CD14-positive monocyte (primary cell): ENCODE measurements around the gene LCNL1. TPM values are rescaled to one million over a fixed set of nuclear protein-coding genes. Genes with fewer than 3 reads are reported as not detected.

Source experiments
- DNase-seq, 3 donors: peaks; one replicate each; pipeline ENCODE4 v3.0.0-alpha.2; 2011 to 2022
- H2AFZ ChIP-seq: 2 replicates; pipeline ENCODE4 v1.6.0; 2012; ENCODE audit warnings: mild to moderate bottlenecking, low read depth, low read length, inconsistent platforms; ENCODE audit not compliant: insufficient read depth, poor library complexity, severe bottlenecking
- H3K27ac ChIP-seq, 2 donors: 1 replicate in 1 of 2; 2 replicates in 1 of 2; pipeline ENCODE4 v1.5.1; 2012 to 2013; ENCODE audit warnings: low read length in 2 of 2, control low read depth in 1 of 2, inconsistent platforms in 1 of 2, low read depth in 1 of 2, mild to moderate bottlenecking in 1 of 2
- H3K27me3 ChIP-seq, 2 donors: one replicate each; pipeline versions ENCODE4 v1.6.0 to v1.6.1; 2011 to 2013; ENCODE audit warnings: low read length in 2 of 2; ENCODE audit not compliant: control insufficient read depth in 2 of 2, insufficient read depth in 2 of 2
- H3K36me3 ChIP-seq, 2 donors: replicated peaks in 1 of 2; 1 replicate in 1 of 2; 2 replicates in 1 of 2; pipeline versions ENCODE4 v1.5.1 to v1.6.1; 2012 to 2013; ENCODE audit warnings: low read length in 2 of 2, control low read depth in 1 of 2, inconsistent platforms in 1 of 2, mild to moderate bottlenecking in 1 of 2; ENCODE audit not compliant: insufficient read depth in 2 of 2, control insufficient read depth in 1 of 2
- H3K4me1 ChIP-seq, 2 donors: 1 replicate in 1 of 2; 2 replicates in 1 of 2; pipeline versions ENCODE4 v1.5.1 to v1.6.1; 2012 to 2013; ENCODE audit warnings: low read length in 2 of 2, control low read depth in 1 of 2, inconsistent platforms in 1 of 2, mild to moderate bottlenecking in 1 of 2, moderate library complexity in 1 of 2; ENCODE audit not compliant: insufficient read depth in 2 of 2, control insufficient read depth in 1 of 2
- H3K4me2 ChIP-seq: replicated peaks from 2 replicates; pipeline ENCODE3; 2012; ENCODE audit warnings: low read length, moderate library complexity, mild to moderate bottlenecking; ENCODE audit not compliant: poor library complexity, severe bottlenecking; ENCODE audit errors: extremely low read depth
- H3K4me3 ChIP-seq, 3 experiments: fragments of 200-600 bp in 1 of 3; sonication (generic) in 1 of 3; replicated peaks in 1 of 3; 1 replicate in 2 of 3; 2 replicates in 1 of 3; pipeline ENCODE4 v1.5.1; 2011 to 2013; ENCODE audit warnings: low read length in 3 of 3, mild to moderate bottlenecking in 3 of 3, control low read depth in 2 of 3, low read depth in 2 of 3, inconsistent platforms in 1 of 3, moderate library complexity in 1 of 3
- H3K79me2 ChIP-seq: 2 replicates; pipeline ENCODE4 v1.6.0; 2012; ENCODE audit warnings: mild to moderate bottlenecking, control low read depth, inconsistent platforms, low read length, moderate library complexity; ENCODE audit not compliant: insufficient read depth
- H3K9ac ChIP-seq: 2 replicates; pipeline ENCODE4 v1.6.0; 2017; ENCODE audit warnings: low read length, mild to moderate bottlenecking; ENCODE audit not compliant: insufficient read depth, poor library complexity, severe bottlenecking
- H3K9me3 ChIP-seq, 2 donors: replicated peaks in 1 of 2; 1 replicate in 1 of 2; 2 replicates in 1 of 2; pipeline versions ENCODE4 v1.5.1 to v1.6.1; 2012 to 2013; ENCODE audit warnings: low read length in 2 of 2, control low read depth in 1 of 2; ENCODE audit not compliant: control insufficient read depth in 1 of 2, insufficient read depth in 1 of 2
- H4K20me1 ChIP-seq: 2 replicates; pipeline ENCODE4 v1.6.0; 2012; ENCODE audit warnings: mild to moderate bottlenecking, low read length, control low read depth, moderate library complexity; ENCODE audit not compliant: insufficient read depth
- H3K27ac Mint-ChIP-seq, 7 donors: one replicate each; pipeline ENCODE4 v1.8.0; 2020; ENCODE audit warnings: mild to moderate bottlenecking in 7 of 7, mixed read lengths in 7 of 7, moderate library complexity in 6 of 7, inconsistent platforms in 2 of 7
- H3K27me3 Mint-ChIP-seq, 3 donors: one replicate each; pipeline ENCODE4 v1.8.0; 2021 to 2022; ENCODE audit warnings: low read depth in 3 of 3, mild to moderate bottlenecking in 3 of 3, mixed read lengths in 3 of 3, moderate library complexity in 3 of 3, inconsistent platforms in 1 of 3
- H3K36me3 Mint-ChIP-seq, 2 donors: one replicate each; pipeline ENCODE4 v1.8.0; 2020; ENCODE audit warnings: mixed read lengths in 2 of 2, inconsistent platforms in 1 of 2, mild to moderate bottlenecking in 1 of 2
- H3K4me1 Mint-ChIP-seq: one replicate; pipeline ENCODE4 v1.8.0; 2020; ENCODE audit warnings: mild to moderate bottlenecking, mixed read lengths
- H3K4me3 Mint-ChIP-seq, 2 donors: one replicate each; pipeline ENCODE4 v1.8.0; 2020; ENCODE audit warnings: mild to moderate bottlenecking in 2 of 2, mixed read lengths in 2 of 2, moderate library complexity in 1 of 2
- H3K9me3 Mint-ChIP-seq, 7 donors: one replicate each; pipeline ENCODE4 v1.8.0; 2020 to 2022; ENCODE audit warnings: mixed read lengths in 7 of 7, mild to moderate bottlenecking in 6 of 7, moderate library complexity in 6 of 7, inconsistent platforms in 2 of 7
- CTCF ChIP-seq: fragments of 200-600 bp; IDR thresholded peaks from one replicate; pipeline ENCODE4 v1.8.0; 2022; ENCODE audit warnings: antibody characterized with exemption, mild to moderate bottlenecking
- WGBS: methylation state at CpG from one replicate; pipeline ENCODE4 v1.1.5; 2013; ENCODE audit warnings: missing lambda C conversion rate; ENCODE audit not compliant: insufficient coverage; 5-methylcytosine and 5-hydroxymethylcytosine counted together
- intact Hi-C, 2 donors: fragments of 100-400 bp; cut with micrococcal nuclease; formaldehyde crosslinking; loops; one replicate each; pipeline versions ENCODE4 v1.15.0 to v1.15.1; 2023
- polyA plus RNA-seq, 3 donors: library from polyadenylated mRNA; depleted of rRNA in 1 of 3; unstranded in 2 of 3; stranded (reverse) in 1 of 3; fragments of 300-500 nt in 2 of 3; fragments of >200 nt in 1 of 3; fragmentation: Illumina TruSeq in 2 of 3; gene quantifications; 1 replicate in 2 of 3; 2 replicates in 1 of 3; pipeline ENCODE4 v1.2.3, GENCODE V29; 2012 to 2021

Gene LCNL1
- polyA plus RNA-seq, 3 donors, result 0.04 TPM; not detected in 2

- no peaks in the 10 kb centered on the region for H3K79me2 ChIP-seq
- H3K4me1 Mint-ChIP-seq, result no peaks in the 10 kb centered on the region
- no peaks in the 10 kb centered on the region for H3K4me1 ChIP-seq
- no peak for DNase-seq
- peaks cover 0 to 3% (median 0%) of the 10 kb centered on the region in 3 donors for H3K27me3 Mint-ChIP-seq
- H3K36me3 Mint-ChIP-seq, result peaks cover 9 to 31% of the 10 kb centered on the region in 2 donors
- H3K9ac ChIP-seq, result no peak overlapping the region
- intact Hi-C loops, result no loop called here
- no peak overlapping the region for H3K27ac ChIP-seq
- no peaks in the 10 kb centered on the region for H4K20me1 ChIP-seq
- no peak overlapping the region for H3K4me3 ChIP-seq
- no peak for TF ChIP-seq CTCF
- peaks cover 0 to 6% (median 0%) of the 10 kb centered on the region in 7 donors for H3K9me3 Mint-ChIP-seq
- no peak overlapping the region for H3K27ac Mint-ChIP-seq
- H3K27me3 ChIP-seq, result no peaks in the 10 kb centered on the region
- 95% methylated on average over 24 of the region's 39 CpGs for WGBS
- H3K36me3 ChIP-seq, result peaks cover 0 to 3% of the 10 kb centered on the region in 2 donors
- no peak overlapping the region for H3K4me3 Mint-ChIP-seq
- H3K9me3 ChIP-seq, result no peaks in the 10 kb centered on the region
- H3K4me2 ChIP-seq, result no peak overlapping the region
- no peak overlapping the region for H2AFZ ChIP-seq
Observed at GRCh38 chr9:137011907-137012675, 29.3 kb downstream of the LCNL1 start.

GRCh38 chr9:137012694-137013570 lies 30.1 kb downstream of the LCNL1 start:
- no peaks in the 10 kb centered on the region for H4K20me1 ChIP-seq
- H3K4me3 ChIP-seq, result no peak overlapping the region
- H3K9me3 ChIP-seq, result no peaks in the 10 kb centered on the region
- peaks cover 0 to 3% of the 10 kb centered on the region in 2 donors for H3K36me3 ChIP-seq
- H3K9ac ChIP-seq, result no peak overlapping the region
- H3K4me1 ChIP-seq, result no peaks in the 10 kb centered on the region
- peaks cover 9 to 33% of the 10 kb centered on the region in 2 donors for H3K36me3 Mint-ChIP-seq
- H3K27ac Mint-ChIP-seq, result no peak overlapping the region
- peaks cover 0 to 6% (median 0%) of the 10 kb centered on the region in 7 donors for H3K9me3 Mint-ChIP-seq
- H3K4me2 ChIP-seq, result no peak overlapping the region
- no peak for DNase-seq
- H3K79me2 ChIP-seq, result no peaks in the 10 kb centered on the region
- no peak overlapping the region for H2AFZ ChIP-seq
- H3K4me1 Mint-ChIP-seq, result no peaks in the 10 kb centered on the region
- intact Hi-C loops, result no loop called here
- no peak for TF ChIP-seq CTCF
- peaks cover 0 to 3% (median 0%) of the 10 kb centered on the region in 3 donors for H3K27me3 Mint-ChIP-seq
- H3K4me3 Mint-ChIP-seq, result no peak overlapping the region
- 96% methylated on average over 44 of the region's 67 CpGs for WGBS
- no peaks in the 10 kb centered on the region for H3K27me3 ChIP-seq
- no peak overlapping the region for H3K27ac ChIP-seq
